ENCODE data around the gene PRRT4. TPM values are rescaled to one million over a fixed set of nuclear protein-coding genes. Genes with fewer than 3 reads are reported as not detected.
A peak's percentile ranks its signal among the peaks of the same experiment; 100 is the strongest.

The PRRT4 gene
- total RNA-seq, 3 donors from 2014 or later (not counting 1 experiment from before 2014, with no cell fraction given): 0.42 TPM; not detected in 2

GRCh38 chr7:128323459-128324367 lies 37.8 kb downstream of the PRRT4 start:
- no peaks in the 10 kb centered on the region for H3K9me3 ChIP-seq (ENCODE audit: control insufficient read depth, insufficient read depth, low read length)
- no peak overlapping the region for H3K27ac ChIP-seq (ENCODE audit: low read length)
- no peak overlapping the region for H3K4me3 ChIP-seq (ENCODE audit: low read length)
- ATAC-seq (no peak), DNase-seq (no peak)
- Mint-ChIP-seq H3K27me3 (ENCODE audit: low read depth in 2 of 2) (no peaks in the 10 kb centered on the region), H3K4me3 (no peak overlapping the region), H3K36me3 (peaks cover 15% of the 10 kb centered on the region), H3K4me1 (peaks cover 32 to 36% of the 10 kb centered on the region in 2 donors), H3K9me3 (no peaks in the 10 kb centered on the region), H3K27ac (peak overlapping the region in 1 of 2 donors; percentile 95)
- peaks cover 51% of the 10 kb centered on the region for H3K36me3 ChIP-seq (ENCODE audit: control insufficient read depth, insufficient read depth, low read length)
- H3K4me1 ChIP-seq (ENCODE audit: control insufficient read depth, insufficient read depth, low read length): peaks cover 24% of the 10 kb centered on the region
- H3K27me3 ChIP-seq (ENCODE audit: control insufficient read depth, insufficient read depth, low read length): no peaks in the 10 kb centered on the region
- intact Hi-C loops (cut with micrococcal nuclease): loop anchor here (2.0 kb wide), 1 partner anchor 615 kb away; no protein-coding TSS in a partner anchor
- no peak for TF ChIP-seq CTCF (IDR thresholded peaks at IDR 0.05)
- 93% methylated on average over 9 of the region's 10 CpGs for WGBS (ENCODE audit: insufficient coverage)

- peak overlapping the region in 1 of 2 donors; percentile 95 for H3K27ac Mint-ChIP-seq
- H3K36me3 Mint-ChIP-seq: peaks cover 15% of the 10 kb centered on the region
- peaks cover 36 to 41% of the 10 kb centered on the region in 2 donors for H3K4me1 Mint-ChIP-seq
These were observed 38.5 kb downstream of the PRRT4 start for GRCh38 chr7:128323040-128323439.

GRCh38 chr7:128322040-128322643 lies 39.3 kb downstream of the PRRT4 start:
- Mint-ChIP-seq H3K27ac (peak overlapping the region; percentile 87 to 95), H3K9me3 (no peaks in the 10 kb centered on the region), H3K4me1 (peaks cover 44 to 47% of the 10 kb centered on the region in 2 donors), H3K4me3 (peak overlapping the region; percentile 78), H3K36me3 (peaks cover 22% of the 10 kb centered on the region), H3K27me3 (ENCODE audit: low read depth in 2 of 2) (no peaks in the 10 kb centered on the region)
- 63% methylated on average over 3 of the region's 3 CpGs for WGBS (ENCODE audit: insufficient coverage)
- ATAC-seq (peak; percentile 50 to 71 (median 67)), DNase-seq (peak in 1 of 2 donors; percentile 67)
- no peaks in the 10 kb centered on the region for H3K9me3 ChIP-seq (ENCODE audit: control insufficient read depth, insufficient read depth, low read length)
- H3K4me1 ChIP-seq (ENCODE audit: control insufficient read depth, insufficient read depth, low read length): peaks cover 24% of the 10 kb centered on the region
- no peaks in the 10 kb centered on the region for H3K27me3 ChIP-seq (ENCODE audit: control insufficient read depth, insufficient read depth, low read length)
- intact Hi-C loops (cut with micrococcal nuclease): loop anchor here (1.0 to 2.0 kb wide), 2 partner anchors 186 to 613 kb away; no protein-coding TSS in a partner anchor
- H3K36me3 ChIP-seq (ENCODE audit: control insufficient read depth, insufficient read depth, low read length): peaks cover 51% of the 10 kb centered on the region
- no peak overlapping the region for H3K4me3 ChIP-seq (ENCODE audit: low read length)
- H3K27ac ChIP-seq (ENCODE audit: low read length): peak overlapping the region; percentile 72
- peak; percentile 47 for TF ChIP-seq CTCF (IDR thresholded peaks at IDR 0.05)

More at GRCh38 chr7:128323040-128323439, 38.5 kb downstream of the PRRT4 start:
- TF ChIP-seq CTCF (IDR thresholded peaks at IDR 0.05): no peak
- H3K27ac ChIP-seq (ENCODE audit: low read length): no peak overlapping the region
- H3K4me1 ChIP-seq (ENCODE audit: control insufficient read depth, insufficient read depth, low read length): peaks cover 24% of the 10 kb centered on the region
- H3K9me3 Mint-ChIP-seq: no peaks in the 10 kb centered on the region
- no peaks in the 10 kb centered on the region for H3K27me3 ChIP-seq (ENCODE audit: control insufficient read depth, insufficient read depth, low read length)
- no peak overlapping the region for H3K4me3 Mint-ChIP-seq
- intact Hi-C loops (cut with micrococcal nuclease): loop anchor here (2.0 kb wide), 1 partner anchor 614 kb away; no protein-coding TSS in a partner anchor
- no peak for ATAC-seq
- H3K9me3 ChIP-seq (ENCODE audit: control insufficient read depth, insufficient read depth, low read length): no peaks in the 10 kb centered on the region
- no peak overlapping the region for H3K4me3 ChIP-seq (ENCODE audit: low read length)
- no peaks in the 10 kb centered on the region for H3K27me3 Mint-ChIP-seq (ENCODE audit: low read depth in 2 of 2)
- peaks cover 47% of the 10 kb centered on the region for H3K36me3 ChIP-seq (ENCODE audit: control insufficient read depth, insufficient read depth, low read length)
- DNase-seq: no peak

Data from natural killer cell (primary cell).